OCI-M1 (cell line): ENCODE data around the gene STN1.
A peak's percentile ranks its signal among the peaks of the same experiment; 100 is the strongest.

Experiments used
- DNase-seq: peaks from one replicate; lab custom pipeline; 2025; lab: John Stamatoyannopoulos, UW

The STN1 gene

GRCh38 chr10:103894441-103894864, 23.5 kb downstream of the STN1 start:
- no peak for DNase-seq

GRCh38 chr10:103893817-103894216, 24.2 kb downstream of the STN1 start:
- no peak for DNase-seq

GRCh38 chr10:103892181-103892580, 25.8 kb downstream of the STN1 start:
- DNase-seq: no peak

- no peak for DNase-seq
Measured at GRCh38 chr10:103890688-103891087, 27.3 kb downstream of the STN1 start.

- peak; percentile 8 for DNase-seq
Measured at GRCh38 chr10:103890194-103890658, 27.8 kb downstream of the STN1 start.

GRCh38 chr10:103889121-103889720, 28.8 kb downstream of the STN1 start:
- DNase-seq: no peak

- DNase-seq: peak; percentile 77
Measured at GRCh38 chr10:103888113-103888841, 29.7 kb downstream of the STN1 start.

GRCh38 chr10:103885617-103886016, 32.4 kb downstream of the STN1 start:
- no peak for DNase-seq

- peak; percentile 75 for DNase-seq
Measured at GRCh38 chr10:103884681-103885139, 33.3 kb downstream of the STN1 start.

- no peak for DNase-seq
Measured at GRCh38 chr10:103882285-103883007, 35.5 kb downstream of the STN1 start.

- no peak for DNase-seq
Measured at GRCh38 chr10:103881416-103882284, 36.3 kb downstream of the STN1 start.

- no peak for DNase-seq
Measured at GRCh38 chr10:103879831-103880230, 38.2 kb downstream of the STN1 start.

GRCh38 chr10:103879409-103879808, 38.6 kb downstream of the STN1 start:
- no peak for DNase-seq

GRCh38 chr10:103877861-103878260, 40.1 kb downstream of the STN1 start:
- DNase-seq: no peak

GRCh38 chr10:103876155-103876554, 41.8 kb downstream of the STN1 start:
- DNase-seq: no peak

- DNase-seq: no peak
Measured at GRCh38 chr10:103874730-103875129, 43.3 kb downstream of the STN1 start.

GRCh38 chr10:103872137-103872931, 45.6 kb downstream of the STN1 start:
- DNase-seq: no peak

- DNase-seq: no peak
Measured at GRCh38 chr10:103871006-103871405, 47.0 kb downstream of the STN1 start.

- no peak for DNase-seq
Measured at GRCh38 chr10:103870516-103870915, 47.5 kb downstream of the STN1 start.

GRCh38 chr10:103869336-103869735, 48.6 kb downstream of the STN1 start:
- DNase-seq: no peak

GRCh38 chr10:103868200-103868599, 49.8 kb downstream of the STN1 start:
- DNase-seq: no peak
